KBM-7 (cell line): ENCODE data around the gene TEX13C.
"Not testable (repeated sequence)": the region's sequence is repeated elsewhere in the genome, so short reads cannot be mapped to it uniquely, and the experiment has no call there.

Experiments
- DNase-seq: peaks from one replicate; pipeline ENCODE4 v3.0.0-alpha.2; 2015
- in situ Hi-C: fragments of 300-500 bp; cut with MboI; formaldehyde crosslinking; loops from 2 replicates; pipeline ENCODE4 v1.14.3; 2020; ENCODE audit warnings: low sequenced_read_pairs, low pct_unique_long_range_greater_than_20kb, mixed read lengths

Gene TEX13C

GRCh38 chrX:125319646-125320521, at the start of gene TEX13C:
Gene TEX13C, plus strand, starts transcription at chrX:125319871. Its CDS starts 249 bp downstream, at chrX:125320120.
- no peak for DNase-seq
- in situ Hi-C loops = no loop called here

- in situ Hi-C loops = no loop called here
- DNase-seq = no peak
Observed at GRCh38 chrX:125287282-125287681, 32.4 kb upstream of the TEX13C start.

GRCh38 chrX:125288343-125288742, 31.3 kb upstream of the TEX13C start:
- in situ Hi-C loops = no loop called here
- DNase-seq = no peak

- in situ Hi-C loops = no loop called here
- DNase-seq = no peak
Observed at GRCh38 chrX:125289209-125289608, 30.5 kb upstream of the TEX13C start.

- in situ Hi-C loops = no loop called here
- DNase-seq = no peak
Observed at GRCh38 chrX:125289920-125290319, 29.8 kb upstream of the TEX13C start.

GRCh38 chrX:125291124-125291523, 28.5 kb upstream of the TEX13C start:
- no peak for DNase-seq
- in situ Hi-C loops = no loop called here

- DNase-seq = no peak
- in situ Hi-C loops = no loop called here
Observed at GRCh38 chrX:125293850-125294780, 25.6 kb upstream of the TEX13C start.

GRCh38 chrX:125295337-125295736, 24.3 kb upstream of the TEX13C start:
- DNase-seq = no peak
- in situ Hi-C loops = no loop called here

- no peak for DNase-seq
- in situ Hi-C loops = no loop called here
Observed at GRCh38 chrX:125298871-125299270, 20.8 kb upstream of the TEX13C start.

- DNase-seq = no peak
- in situ Hi-C loops = no loop called here
Observed at GRCh38 chrX:125306335-125306866, 13.3 kb upstream of the TEX13C start.

GRCh38 chrX:125308653-125309052, 11.0 kb upstream of the TEX13C start:
- DNase-seq = no peak
- in situ Hi-C loops = no loop called here

- DNase-seq, in situ Hi-C loops: not testable (repeated sequence)
Observed at GRCh38 chrX:125319166-125319565, 505 bp upstream of the TEX13C start.

GRCh38 chrX:125322431-125322830, 2.8 kb downstream of the TEX13C start:
- in situ Hi-C loops = no loop called here
- no peak for DNase-seq

- DNase-seq = no peak
- in situ Hi-C loops = no loop called here
Observed at GRCh38 chrX:125326599-125326998, 6.9 kb downstream of the TEX13C start.

GRCh38 chrX:125327891-125328290, 8.2 kb downstream of the TEX13C start:
- DNase-seq = no peak
- in situ Hi-C loops = no loop called here

- in situ Hi-C loops = no loop called here
- no peak for DNase-seq
Observed at GRCh38 chrX:125333583-125333982, 13.9 kb downstream of the TEX13C start.

- in situ Hi-C loops = no loop called here
- DNase-seq = no peak
Observed at GRCh38 chrX:125340490-125340889, 20.8 kb downstream of the TEX13C start.

- in situ Hi-C loops = no loop called here
Observed at GRCh38 chrX:125374169-125374568, 54.5 kb downstream of the TEX13C start.

More at GRCh38 chrX:125374169-125374568, 54.5 kb downstream of the TEX13C start:
- no peak for DNase-seq
